ENCODE measurements around the gene BPIFB3. TPM values are rescaled to one million over a fixed set of nuclear protein-coding genes. Genes with fewer than 3 reads are reported as not detected.

Gene BPIFB3
- total RNA-seq, 1 experiment from 2014 or later: not detected

GRCh38 chr20:33054791-33055190 lies 1.1 kb downstream of the BPIFB3 start:
- H3K4me1 ChIP-seq (ENCODE audit: insufficient read depth, low read length, poor library complexity, severe bottlenecking): no peaks in the 10 kb centered on the region
- TF ChIP-seq EZH2 (IDR thresholded peaks at IDR 0.05; ENCODE audit: borderline replicate concordance, low read depth, low read length, poor library complexity, severe bottlenecking): no peak
- TF ChIP-seq CTCF (conservative IDR thresholded peaks at IDR 0.05; ENCODE audit: low read depth, low read length): no peak
- DNase-seq (ENCODE audit: low spot score): no peak
- no peaks in the 10 kb centered on the region for H3K9me3 ChIP-seq (ENCODE audit: low read depth, low read length, poor library complexity, severe bottlenecking)
- ChIA-PET CTCF (no interaction called here), POLR2A (ENCODE audit: low non-redundant PET) (no interaction called here)
- H3K27me3 ChIP-seq (replicated peaks; ENCODE audit: insufficient read depth, low read depth, low read length, poor library complexity): no peaks in the 10 kb centered on the region
- intact Hi-C loops (cut with micrococcal nuclease; ENCODE audit: unreplicated experiment): no loop called here
- no peak overlapping the region for H3K4me3 ChIP-seq (ENCODE audit: low read depth, low read length, poor library complexity, severe bottlenecking)
- no peaks in the 10 kb centered on the region for H3K36me3 ChIP-seq (ENCODE audit: insufficient read depth, low read length, poor library complexity, severe bottlenecking)
- H3K27ac ChIP-seq (ENCODE audit: low read depth, low read length, poor library complexity, severe bottlenecking): no peak overlapping the region
- no TSS peak for BruUV-seq (replicated peaks)

GRCh38 chr20:33059136-33059535 lies 5.4 kb downstream of the BPIFB3 start:
- H3K4me1 ChIP-seq (ENCODE audit: insufficient read depth, low read length, poor library complexity, severe bottlenecking): no peaks in the 10 kb centered on the region
- H3K4me3 ChIP-seq (ENCODE audit: low read depth, low read length, poor library complexity, severe bottlenecking): no peak overlapping the region
- TF ChIP-seq CTCF (conservative IDR thresholded peaks at IDR 0.05; ENCODE audit: low read depth, low read length) (no peak), EZH2 (IDR thresholded peaks at IDR 0.05; ENCODE audit: borderline replicate concordance, low read depth, low read length, poor library complexity, severe bottlenecking) (no peak)
- no peak overlapping the region for H3K27ac ChIP-seq (ENCODE audit: low read depth, low read length, poor library complexity, severe bottlenecking)
- H3K9me3 ChIP-seq (ENCODE audit: low read depth, low read length, poor library complexity, severe bottlenecking): no peaks in the 10 kb centered on the region
- no peaks in the 10 kb centered on the region for H3K27me3 ChIP-seq (replicated peaks; ENCODE audit: insufficient read depth, low read depth, low read length, poor library complexity)
- BruUV-seq (replicated peaks): no TSS peak
- intact Hi-C loops (cut with micrococcal nuclease; ENCODE audit: unreplicated experiment): no loop called here
- POLR2A ChIA-PET (ENCODE audit: low non-redundant PET): no interaction called here
- CTCF ChIA-PET: no interaction called here
- no peaks in the 10 kb centered on the region for H3K36me3 ChIP-seq (ENCODE audit: insufficient read depth, low read length, poor library complexity, severe bottlenecking)
- no peak for DNase-seq (ENCODE audit: low spot score)

GRCh38 chr20:33059741-33060390 lies 6.2 kb downstream of the BPIFB3 start:
- POLR2A ChIA-PET (ENCODE audit: low non-redundant PET): interaction anchor here (0.6 kb wide), 1 partner anchor 44 kb away, joined by 3 read pairs; no protein-coding TSS in a partner anchor

More at GRCh38 chr20:33059741-33060390, 6.2 kb downstream of the BPIFB3 start:
- intact Hi-C loops (cut with micrococcal nuclease; ENCODE audit: unreplicated experiment): no loop called here
- Histone ChIP-seq H3K27ac (ENCODE audit: low read depth, low read length, poor library complexity, severe bottlenecking) (no peak overlapping the region), H3K36me3 (ENCODE audit: insufficient read depth, low read length, poor library complexity, severe bottlenecking) (no peaks in the 10 kb centered on the region), H3K27me3 (replicated peaks; ENCODE audit: insufficient read depth, low read depth, low read length, poor library complexity) (no peaks in the 10 kb centered on the region), H3K9me3 (ENCODE audit: low read depth, low read length, poor library complexity, severe bottlenecking) (no peaks in the 10 kb centered on the region), H3K4me1 (ENCODE audit: insufficient read depth, low read length, poor library complexity, severe bottlenecking) (no peaks in the 10 kb centered on the region), H3K4me3 (ENCODE audit: low read depth, low read length, poor library complexity, severe bottlenecking) (no peak overlapping the region)
- no TSS peak for BruUV-seq (replicated peaks)
- no peak for TF ChIP-seq CTCF (conservative IDR thresholded peaks at IDR 0.05; ENCODE audit: low read depth, low read length)
- TF ChIP-seq EZH2 (IDR thresholded peaks at IDR 0.05; ENCODE audit: borderline replicate concordance, low read depth, low read length, poor library complexity, severe bottlenecking): no peak
- CTCF ChIA-PET: no interaction called here
- no peak for DNase-seq (ENCODE audit: low spot score)

Data from A673 (cell line).